Kidney (tissue), 14 donors: ENCODE results near the gene C6orf120. TPM values are rescaled to one million over a fixed set of nuclear protein-coding genes. Genes with fewer than 3 reads are reported as not detected.

Experiments
- DNase-seq, 5 donors: peaks; one replicate each; pipeline ENCODE4 v3.0.0-alpha.2; 2013 to 2020
- FAIRE-seq: peaks from 2 replicates; lab custom pipeline; 2012; peaks lifted over from hg19 to GRCh38; lab: Jason Lieb, UNC
- H3K27ac ChIP-seq, 2 donors: one replicate each; pipeline ENCODE4 v1.7.0; 2013; ENCODE audit warnings: low read depth in 2 of 2, low read length in 2 of 2, inconsistent platforms in 1 of 2
- H3K27me3 ChIP-seq: one replicate; pipeline ENCODE4 v1.7.1; 2013; ENCODE audit warnings: low read length, inconsistent platforms; ENCODE audit not compliant: control insufficient read depth, insufficient read depth
- H3K36me3 ChIP-seq, 3 donors: one replicate each; pipeline versions ENCODE4 v1.7.0 to v1.7.1; 2013; ENCODE audit warnings: low read length in 3 of 3, control low read depth in 1 of 3, inconsistent platforms in 1 of 3; ENCODE audit not compliant: insufficient read depth in 3 of 3, control insufficient read depth in 2 of 3
- H3K4me1 ChIP-seq, 3 donors: one replicate each; pipeline versions ENCODE4 v1.7.0 to v1.7.1; 2013; ENCODE audit warnings: low read length in 3 of 3, inconsistent platforms in 1 of 3, low read depth in 1 of 3; ENCODE audit not compliant: control insufficient read depth in 2 of 3, insufficient read depth in 2 of 3
- H3K4me3 ChIP-seq, 3 donors: one replicate each; pipeline versions ENCODE4 v1.7.0 to v1.8.1; 2013; ENCODE audit warnings: low read length in 3 of 3, control low read depth in 1 of 3, inconsistent platforms in 1 of 3
- H3K9ac ChIP-seq, 3 donors: one replicate each; pipeline versions ENCODE4 v1.7.0 to v1.7.1; 2013; ENCODE audit warnings: low read length in 3 of 3, control low read depth in 1 of 3, inconsistent platforms in 1 of 3
- H3K9me3 ChIP-seq, 3 donors: one replicate each; pipeline versions ENCODE4 v1.7.0 to v1.7.1; 2013; ENCODE audit warnings: low read length in 3 of 3, control low read depth in 1 of 3, inconsistent platforms in 1 of 3; ENCODE audit not compliant: control insufficient read depth in 2 of 3, insufficient read depth in 1 of 3
- CTCF ChIP-seq: IDR thresholded peaks from 3 replicates; pipeline ENCODE4 v1.5.1; 2012; ENCODE audit warnings: mild to moderate bottlenecking, moderate library complexity, borderline replicate concordance; ENCODE audit not compliant: insufficient read depth; ENCODE audit errors: extremely low read depth
- intact Hi-C: fragments of 100-400 bp; cut with DNase I; formaldehyde crosslinking; loops from one replicate; pipeline ENCODE4 v1.11.1; 2022
- polyA plus RNA-seq: library from polyadenylated mRNA; stranded (reverse); fragments of 350-450 nt; fragmentation: Illumina TruSeq; extraction: RNeasy Lipid Tissue Mini Kit (QIAGEN cat#74804); gene quantifications from one replicate; pipeline ENCODE4 v1.2.3, GENCODE V29; 2014; ENCODE audit warnings: low read depth, low replicate concordance; ENCODE audit not compliant: insufficient read depth
- total RNA-seq: library from RNA; stranded (reverse); fragmentation: NEBNext Ultra II Directional; extraction: Animal tissue kit (Norgen Biotek cat#: 25700); gene quantifications from one replicate; pipeline ENCODE4 v1.2.1, GENCODE V29; 2021
- donor health status: control.
- donor health status: control.
- donor health status: control.
- donor health status: control.
- donor health status: control.
- donor health status: DM: yes; HTN: yes; CAD: no.
- donor health status: Normal renal cell carcinoma (clear cell type).

Gene C6orf120
- total and polyA plus RNA-seq, 2 donors from 2014 or later: 10.9 to 23.1 TPM

- Histone ChIP-seq H3K9ac (no peak overlapping the region), H3K27ac (no peak overlapping the region), H3K27me3 (no peaks in the 10 kb centered on the region), H3K4me1 (peaks cover 0 to 5% (median 5%) of the 10 kb centered on the region in 3 donors), H3K4me3 (no peak overlapping the region), H3K36me3 (peaks cover 0 to 5% (median 3%) of the 10 kb centered on the region in 3 donors), H3K9me3 (no peaks in the 10 kb centered on the region)
- intact Hi-C loops: no loop called here
- DNase-seq (no peak), FAIRE-seq (no peak)
- no peak for TF ChIP-seq CTCF
Measured at GRCh38 chr6:169677096-169677495, 24.8 kb upstream of the C6orf120 start.

- peaks cover 0 to 3% (median 2%) of the 10 kb centered on the region in 3 donors for H3K36me3 ChIP-seq
- no peaks in the 10 kb centered on the region for H3K9me3 ChIP-seq
- intact Hi-C loops: no loop called here
- no peak for TF ChIP-seq CTCF
- no peak for FAIRE-seq
- no peaks in the 10 kb centered on the region for H3K27me3 ChIP-seq
- no peak for DNase-seq
- no peak overlapping the region for H3K27ac ChIP-seq
- no peak overlapping the region for H3K4me3 ChIP-seq
- peaks cover 0 to 5% (median 5%) of the 10 kb centered on the region in 3 donors for H3K4me1 ChIP-seq
- H3K9ac ChIP-seq: no peak overlapping the region
Measured at GRCh38 chr6:169678342-169678741, 23.6 kb upstream of the C6orf120 start.

DNA sequence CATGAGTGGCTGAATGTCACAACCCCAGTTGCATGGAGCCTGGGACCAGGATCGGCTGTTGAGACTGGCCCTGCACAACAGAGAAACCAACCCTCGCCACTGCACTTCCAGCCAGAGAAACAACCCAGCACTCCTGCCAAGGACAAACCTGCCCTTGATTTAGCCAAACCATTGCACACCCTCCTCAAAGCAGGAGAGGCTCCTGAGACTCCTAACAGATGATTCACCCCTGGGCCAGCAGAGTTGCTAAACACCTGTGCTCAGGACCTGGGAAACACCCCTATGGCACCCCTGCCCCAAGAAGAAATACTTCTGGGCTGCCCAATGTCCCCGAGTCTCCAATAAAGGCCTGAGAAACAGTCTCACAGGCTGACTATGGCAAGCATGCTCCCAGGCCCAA lies 17.9 kb upstream of the C6orf120 start:
- FAIRE-seq: no peak
- H3K27ac ChIP-seq: no peak overlapping the region
- H3K4me3 ChIP-seq: no peak overlapping the region
- intact Hi-C loops: no loop called here
- no peak for DNase-seq
- peaks cover 0 to 7% (median 3%) of the 10 kb centered on the region in 3 donors for H3K9me3 ChIP-seq
- H3K27me3 ChIP-seq: no peaks in the 10 kb centered on the region
- no peak overlapping the region for H3K9ac ChIP-seq
- peaks cover 8 to 14% (median 9%) of the 10 kb centered on the region in 3 donors for H3K36me3 ChIP-seq
- no peaks in the 10 kb centered on the region for H3K4me1 ChIP-seq
- no peak for TF ChIP-seq CTCF

- intact Hi-C loops: no loop called here
- DNase-seq: no peak
- H3K27me3 ChIP-seq: no peaks in the 10 kb centered on the region
- H3K36me3 ChIP-seq: peaks cover 7 to 11% (median 8%) of the 10 kb centered on the region in 3 donors
- H3K4me1 ChIP-seq: no peaks in the 10 kb centered on the region
- no peak for FAIRE-seq
- H3K4me3 ChIP-seq: no peak overlapping the region
- TF ChIP-seq CTCF: no peak
- peaks cover 3 to 7% (median 3%) of the 10 kb centered on the region in 3 donors for H3K9me3 ChIP-seq
- no peak overlapping the region for H3K27ac ChIP-seq
- no peak overlapping the region for H3K9ac ChIP-seq
Measured at GRCh38 chr6:169685860-169686259, 16.1 kb upstream of the C6orf120 start.
